ENCODE data around the gene SVEP1.

GRCh38 chr9:110602281-110602680 is 22.7 kb upstream of the SVEP1 start:
- TF ChIP-seq PATZ1 (tag by site-specific recombination; IDR thresholded peaks at IDR 0.05) (no peak), ZBTB20 (tag by site-specific recombination; IDR thresholded peaks at IDR 0.05) (no peak)
